Measurements from ENCODE around the gene SC5D.

SC5D gene

GRCh38 chr11:121329781-121330395 lies 37.3 kb downstream of the SC5D start:
- DNase-seq: no peak

GRCh38 chr11:121330614-121331435 lies 38.3 kb downstream of the SC5D start:
- DNase-seq: no peak

GRCh38 chr11:121334973-121335710 lies 42.6 kb downstream of the SC5D start:
- DNase-seq: no peak

GRCh38 chr11:121336279-121336937 lies 43.8 kb downstream of the SC5D start:
- no peak for DNase-seq

GRCh38 chr11:121337078-121337477 lies 44.5 kb downstream of the SC5D start:
- no peak for DNase-seq

GRCh38 chr11:121337740-121338272 lies 45.2 kb downstream of the SC5D start:
- DNase-seq: no peak

- no peak for DNase-seq
Measured at GRCh38 chr11:121338536-121338935, 46.0 kb downstream of the SC5D start.

- DNase-seq: no peak
Measured at GRCh38 chr11:121340032-121340580, 47.5 kb downstream of the SC5D start.

GRCh38 chr11:121341609-121342008 lies 49.0 kb downstream of the SC5D start:
- no peak for DNase-seq

- DNase-seq: no peak
Measured at GRCh38 chr11:121344824-121345223, 52.3 kb downstream of the SC5D start.

GRCh38 chr11:121347094-121347493 lies 54.5 kb downstream of the SC5D start:
- no peak for DNase-seq

- no peak for DNase-seq
Measured at GRCh38 chr11:121347813-121348212, 55.2 kb downstream of the SC5D start.

GRCh38 chr11:121348220-121348875 lies 55.8 kb downstream of the SC5D start:
- no peak for DNase-seq

- no peak for DNase-seq
Measured at GRCh38 chr11:121349790-121350189, 57.2 kb downstream of the SC5D start.

GRCh38 chr11:121350314-121351082 lies 57.9 kb downstream of the SC5D start:
- DNase-seq: no peak

- no peak for DNase-seq
Measured at GRCh38 chr11:121351083-121351630, 58.6 kb downstream of the SC5D start.

- no peak for DNase-seq
Measured at GRCh38 chr11:121352251-121352891, 59.8 kb downstream of the SC5D start.

GRCh38 chr11:121354192-121354591 lies 61.6 kb downstream of the SC5D start:
- DNase-seq: no peak

- no peak for DNase-seq
Measured at GRCh38 chr11:121356357-121356756, 63.8 kb downstream of the SC5D start.
